Progenitor cell of endocrine pancreas (in vitro differentiated cells): ENCODE results near the gene UBL3. TPM values are rescaled to one million over a fixed set of nuclear protein-coding genes. Genes with fewer than 3 reads are reported as not detected.

ENCODE experiments used
- DNase-seq: peaks from one replicate; pipeline ENCODE4 v3.0.0; 2021; ENCODE audit warnings: low spot score; ENCODE audit not compliant: unreplicated experiment
- H3K27ac Mint-ChIP-seq: 2 replicates; pipeline ENCODE4 v1.8.0; 2021; ENCODE audit warnings: mild to moderate bottlenecking, moderate library complexity, mixed read lengths
- H3K27me3 Mint-ChIP-seq: 2 replicates; pipeline ENCODE4 v1.8.0; 2021; ENCODE audit warnings: mixed read lengths
- H3K36me3 Mint-ChIP-seq: 2 replicates; pipeline ENCODE4 v1.8.0; 2022; ENCODE audit warnings: mixed read lengths; ENCODE audit not compliant: insufficient read depth
- H3K4me1 Mint-ChIP-seq: 2 replicates; pipeline ENCODE4 v1.8.0; 2021; ENCODE audit warnings: low read depth, mixed read lengths
- H3K4me3 Mint-ChIP-seq: 2 replicates; pipeline ENCODE4 v1.8.0; 2021; ENCODE audit warnings: low read depth, mild to moderate bottlenecking, moderate library complexity, mixed read lengths
- H3K9me3 Mint-ChIP-seq: 2 replicates; pipeline ENCODE4 v1.8.0; 2021; ENCODE audit warnings: low read depth, mixed read lengths
- CTCF ChIP-seq: fragments of 200-600 bp; sonication (generic); IDR thresholded peaks from one replicate; pipeline ENCODE4 v1.5.0; 2021; ENCODE audit warnings: antibody characterized with exemption, mild to moderate bottlenecking; ENCODE audit not compliant: unreplicated experiment
- total RNA-seq: library from RNA; stranded (reverse); gene quantifications from 2 replicates; pipeline ENCODE4 v1.2.1, GENCODE V29; 2021

UBL3 gene
- total RNA-seq, 1 donor from 2014 or later = 36.0 TPM

- Mint-ChIP-seq H3K4me1 (peaks cover 24% of the 10 kb centered on the region), H3K4me3 (no peak overlapping the region), H3K36me3 (no peaks in the 10 kb centered on the region), H3K9me3 (no peaks in the 10 kb centered on the region), H3K27ac (no peak overlapping the region), H3K27me3 (no peaks in the 10 kb centered on the region)
- DNase-seq = no peak
- TF ChIP-seq CTCF = no peak
These were observed 33.7 kb downstream of the UBL3 start for GRCh38 chr13:29816715-29817114.

- Mint-ChIP-seq H3K9me3 (no peaks in the 10 kb centered on the region), H3K27me3 (no peaks in the 10 kb centered on the region), H3K4me1 (peaks cover 30% of the 10 kb centered on the region), H3K36me3 (no peaks in the 10 kb centered on the region), H3K4me3 (no peak overlapping the region), H3K27ac (no peak overlapping the region)
- no peak for TF ChIP-seq CTCF
- no peak for DNase-seq
These were observed 35.1 kb downstream of the UBL3 start for GRCh38 chr13:29815336-29815735.

- H3K36me3 Mint-ChIP-seq = no peaks in the 10 kb centered on the region
- no peak overlapping the region for H3K27ac Mint-ChIP-seq
- H3K4me3 Mint-ChIP-seq = no peak overlapping the region
- TF ChIP-seq CTCF = no peak
- peaks cover 25% of the 10 kb centered on the region for H3K4me1 Mint-ChIP-seq
- H3K27me3 Mint-ChIP-seq = no peaks in the 10 kb centered on the region
- no peak for DNase-seq
- H3K9me3 Mint-ChIP-seq = no peaks in the 10 kb centered on the region
These were observed 39.5 kb downstream of the UBL3 start for GRCh38 chr13:29810898-29811297.

- Mint-ChIP-seq H3K36me3 (no peaks in the 10 kb centered on the region), H3K27ac (peak overlapping the region; percentile 56), H3K4me1 (peaks cover 23% of the 10 kb centered on the region), H3K9me3 (no peaks in the 10 kb centered on the region), H3K27me3 (no peaks in the 10 kb centered on the region), H3K4me3 (no peak overlapping the region)
- DNase-seq = no peak
- TF ChIP-seq CTCF = no peak
These were observed 40.2 kb downstream of the UBL3 start for GRCh38 chr13:29810145-29810742.

- no peak overlapping the region for H3K4me3 Mint-ChIP-seq
- H3K27me3 Mint-ChIP-seq = no peaks in the 10 kb centered on the region
- no peak for DNase-seq
- no peak overlapping the region for H3K27ac Mint-ChIP-seq
- no peaks in the 10 kb centered on the region for H3K36me3 Mint-ChIP-seq
- H3K4me1 Mint-ChIP-seq = peaks cover 23% of the 10 kb centered on the region
- H3K9me3 Mint-ChIP-seq = no peaks in the 10 kb centered on the region
- TF ChIP-seq CTCF = no peak
These were observed 42.2 kb downstream of the UBL3 start for GRCh38 chr13:29808264-29808663.
